Mammary epithelial cell (primary cell): ENCODE data around the gene BCKDHA.

Experiments
- EZH2 ChIP-seq: IDR thresholded peaks from 2 replicates; pipeline ENCODE4 v1.6.1; 2012; ENCODE audit warnings: low read length, inconsistent platforms, borderline replicate concordance
- TF ChIP-seq, protein P1 (sequence below), 2 donors: IDR thresholded peaks in 1 of 2; conservative IDR thresholded peaks in 1 of 2; 2 replicates each; pipeline ENCODE4 v1.5.1; 2011 to 2012; ENCODE audit warnings: inconsistent platforms in 2 of 2, low read length in 2 of 2, mild to moderate bottlenecking in 2 of 2, control low read depth in 1 of 2, low read depth in 1 of 2; ENCODE audit not compliant: insufficient read depth in 1 of 2; ENCODE audit errors: extremely low read depth in 1 of 2

DNA sequence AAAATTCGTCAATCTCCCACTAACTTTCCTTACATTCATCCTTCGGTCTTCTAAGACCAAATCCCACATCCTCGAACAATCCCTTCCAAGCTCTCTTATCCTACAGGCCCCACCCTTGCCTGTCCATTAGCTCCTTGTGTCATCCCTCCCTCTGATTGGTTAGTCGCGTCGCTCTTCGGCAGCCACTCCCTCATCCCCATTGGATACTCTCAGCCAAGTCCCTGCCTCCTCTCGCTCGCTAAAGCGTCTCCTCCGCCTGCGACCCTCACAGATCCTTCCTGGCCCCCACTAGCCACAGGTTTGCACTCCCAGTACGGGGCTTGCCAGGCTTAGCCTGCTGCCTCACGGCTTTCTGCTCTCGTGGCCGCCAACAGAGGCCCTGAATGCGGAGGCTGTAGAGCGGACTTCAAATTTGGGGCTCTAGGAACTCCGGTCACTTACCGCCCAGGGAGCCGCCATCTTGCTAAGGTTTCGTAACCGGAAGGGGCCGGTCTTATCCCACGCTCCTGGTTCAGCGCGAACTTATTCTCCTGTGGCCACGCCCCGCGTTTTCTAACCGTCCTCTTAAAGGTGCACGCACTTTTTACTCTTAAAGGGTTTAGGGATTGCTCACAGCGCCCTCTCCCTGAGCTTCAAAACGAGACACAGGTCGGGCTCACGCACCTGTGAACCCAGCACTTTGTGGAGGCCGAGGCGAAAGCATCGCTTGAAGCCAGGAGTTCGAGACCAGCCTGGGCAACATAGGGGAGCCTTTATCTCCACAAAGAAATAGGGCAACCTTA is 42.0 kb downstream of the BCKDHA start, which contains the start of gene DMAC2:
- TF ChIP-seq, protein P1, sequence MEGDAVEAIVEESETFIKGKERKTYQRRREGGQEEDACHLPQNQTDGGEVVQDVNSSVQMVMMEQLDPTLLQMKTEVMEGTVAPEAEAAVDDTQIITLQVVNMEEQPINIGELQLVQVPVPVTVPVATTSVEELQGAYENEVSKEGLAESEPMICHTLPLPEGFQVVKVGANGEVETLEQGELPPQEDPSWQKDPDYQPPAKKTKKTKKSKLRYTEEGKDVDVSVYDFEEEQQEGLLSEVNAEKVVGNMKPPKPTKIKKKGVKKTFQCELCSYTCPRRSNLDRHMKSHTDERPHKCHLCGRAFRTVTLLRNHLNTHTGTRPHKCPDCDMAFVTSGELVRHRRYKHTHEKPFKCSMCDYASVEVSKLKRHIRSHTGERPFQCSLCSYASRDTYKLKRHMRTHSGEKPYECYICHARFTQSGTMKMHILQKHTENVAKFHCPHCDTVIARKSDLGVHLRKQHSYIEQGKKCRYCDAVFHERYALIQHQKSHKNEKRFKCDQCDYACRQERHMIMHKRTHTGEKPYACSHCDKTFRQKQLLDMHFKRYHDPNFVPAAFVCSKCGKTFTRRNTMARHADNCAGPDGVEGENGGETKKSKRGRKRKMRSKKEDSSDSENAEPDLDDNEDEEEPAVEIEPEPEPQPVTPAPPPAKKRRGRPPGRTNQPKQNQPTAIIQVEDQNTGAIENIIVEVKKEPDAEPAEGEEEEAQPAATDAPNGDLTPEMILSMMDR (conservative IDR thresholded peaks at IDR 0.05 in 1 of 2, IDR thresholded peaks at IDR 0.05 in 1 of 2; ENCODE audit: extremely low read depth in 1 of 2, insufficient read depth in 1 of 2, low read depth in 1 of 2, low read length in 2 of 2), result peak; percentile 47 to 57
- no peak for TF ChIP-seq EZH2
